SKM-1 (cell line): Measurements from ENCODE around the gene SLC30A9.
A peak's percentile ranks its signal among the peaks of the same experiment; 100 is the strongest.

Source experiments
- DNase-seq: peaks from one replicate; lab custom pipeline; 2025; ENCODE audit not compliant: unreplicated experiment; lab: John Stamatoyannopoulos, UW

SLC30A9 gene

GRCh38 chr4:41990365-41991111, at the start of gene SLC30A9:
Gene SLC30A9 (plus strand): TSS chr4:41990530. CDS start chr4:41990652, 122 bp downstream.
- DNase-seq, result peak; percentile 89

- DNase-seq, result no peak
Measured at GRCh38 chr4:41940834-41941233, 49.5 kb upstream of the SLC30A9 start.

GRCh38 chr4:41943506-41943905, 46.8 kb upstream of the SLC30A9 start:
- DNase-seq, result no peak

- DNase-seq, result no peak
Measured at GRCh38 chr4:41944089-41944488, 46.2 kb upstream of the SLC30A9 start.

GRCh38 chr4:41949531-41949930, 40.8 kb upstream of the SLC30A9 start:
- DNase-seq, result no peak

GRCh38 chr4:41957634-41958033, 32.7 kb upstream of the SLC30A9 start:
- DNase-seq, result no peak

- DNase-seq, result peak; percentile 24
Measured at GRCh38 chr4:41963105-41963504, 27.2 kb upstream of the SLC30A9 start.

- no peak for DNase-seq
Measured at GRCh38 chr4:41964401-41964800, 25.9 kb upstream of the SLC30A9 start.

- DNase-seq, result no peak
Measured at GRCh38 chr4:41967392-41967791, 22.9 kb upstream of the SLC30A9 start.

GRCh38 chr4:41969671-41970070, 20.7 kb upstream of the SLC30A9 start:
- DNase-seq, result no peak

GRCh38 chr4:41975341-41975740, 15.0 kb upstream of the SLC30A9 start:
- no peak for DNase-seq

- DNase-seq, result no peak
Measured at GRCh38 chr4:41976775-41977516, 13.4 kb upstream of the SLC30A9 start.

- DNase-seq, result no peak
Measured at GRCh38 chr4:41977709-41978108, 12.6 kb upstream of the SLC30A9 start.

GRCh38 chr4:41981456-41981855, 8.9 kb upstream of the SLC30A9 start, which contains the start of gene DCAF4L1:
Gene DCAF4L1 (plus strand): TSS chr4:41981756. CDS start chr4:41981793, 37 bp downstream.
- no peak for DNase-seq

GRCh38 chr4:41982716-41983115, 7.6 kb upstream of the SLC30A9 start:
- no peak for DNase-seq

GRCh38 chr4:41985151-41985550, 5.2 kb upstream of the SLC30A9 start:
- DNase-seq, result no peak

- no peak for DNase-seq
Measured at GRCh38 chr4:41989994-41990364, 351 bp upstream of the SLC30A9 start.

GRCh38 chr4:41991916-41992767, 1.8 kb downstream of the SLC30A9 start:
- no peak for DNase-seq

- DNase-seq, result no peak
Measured at GRCh38 chr4:41992967-41993857, 2.9 kb downstream of the SLC30A9 start.

GRCh38 chr4:41994461-41994985, 4.2 kb downstream of the SLC30A9 start:
- DNase-seq, result no peak
